IPS DF 4.7 (cell line): Measurements from ENCODE around the gene PKIB.
"Not testable (repeated sequence)": the region's sequence is repeated elsewhere in the genome, so short reads cannot be mapped to it uniquely, and the experiment has no call there.

Source experiments
- DNase-seq: peaks from one replicate; pipeline ENCODE4 v3.0.0-alpha.2; 2013; ENCODE audit warnings: low spot score; ENCODE audit errors: extremely low read depth

PKIB gene, protein sequence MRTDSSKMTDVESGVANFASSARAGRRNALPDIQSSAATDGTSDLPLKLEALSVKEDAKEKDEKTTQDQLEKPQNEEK

DNA sequence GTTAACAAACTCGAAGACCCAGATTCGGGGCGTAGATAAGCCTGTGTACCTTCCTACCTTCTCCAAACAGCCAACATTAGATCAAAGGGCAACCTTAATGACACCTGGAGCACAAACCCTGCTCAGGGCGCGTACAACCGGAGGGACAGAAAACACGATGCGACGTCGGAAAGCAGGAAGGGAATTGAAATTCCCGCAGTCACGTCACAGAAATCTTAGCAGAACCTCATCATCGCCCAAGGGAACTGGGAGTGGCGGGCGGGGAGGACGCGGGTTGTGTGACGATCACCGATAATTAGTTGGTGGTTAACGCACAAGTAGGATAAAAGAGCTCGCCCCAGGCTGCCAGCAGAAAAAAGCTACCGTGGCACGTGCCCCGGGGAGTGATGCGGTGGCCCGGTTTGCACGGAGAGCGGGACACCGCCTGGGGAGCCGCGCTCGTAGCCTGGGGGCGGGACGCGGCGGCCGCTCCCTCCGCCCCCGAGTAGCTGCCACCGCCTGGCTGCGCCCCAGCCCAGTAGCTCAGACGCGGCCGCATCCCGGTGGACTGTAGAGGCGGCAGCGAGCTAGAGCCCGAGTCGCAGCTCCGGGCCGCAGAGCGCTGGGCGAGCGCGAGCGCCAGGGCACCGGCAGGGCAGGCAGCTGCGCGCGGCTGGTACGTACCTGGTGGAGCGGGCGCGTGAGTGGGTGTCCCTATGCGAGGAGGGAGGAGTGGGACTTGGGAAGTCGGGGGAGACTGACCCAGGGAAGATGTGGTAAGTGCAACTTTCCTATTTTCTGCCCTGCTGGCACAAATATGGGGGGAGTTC lies at the start of gene PKIB:
TSS of gene PKIB (plus strand) at position 525 of the 809 bp plus-strand sequence. CDS start 107,390 bp downstream, outside the sequence.
- no peak for DNase-seq

DNA sequence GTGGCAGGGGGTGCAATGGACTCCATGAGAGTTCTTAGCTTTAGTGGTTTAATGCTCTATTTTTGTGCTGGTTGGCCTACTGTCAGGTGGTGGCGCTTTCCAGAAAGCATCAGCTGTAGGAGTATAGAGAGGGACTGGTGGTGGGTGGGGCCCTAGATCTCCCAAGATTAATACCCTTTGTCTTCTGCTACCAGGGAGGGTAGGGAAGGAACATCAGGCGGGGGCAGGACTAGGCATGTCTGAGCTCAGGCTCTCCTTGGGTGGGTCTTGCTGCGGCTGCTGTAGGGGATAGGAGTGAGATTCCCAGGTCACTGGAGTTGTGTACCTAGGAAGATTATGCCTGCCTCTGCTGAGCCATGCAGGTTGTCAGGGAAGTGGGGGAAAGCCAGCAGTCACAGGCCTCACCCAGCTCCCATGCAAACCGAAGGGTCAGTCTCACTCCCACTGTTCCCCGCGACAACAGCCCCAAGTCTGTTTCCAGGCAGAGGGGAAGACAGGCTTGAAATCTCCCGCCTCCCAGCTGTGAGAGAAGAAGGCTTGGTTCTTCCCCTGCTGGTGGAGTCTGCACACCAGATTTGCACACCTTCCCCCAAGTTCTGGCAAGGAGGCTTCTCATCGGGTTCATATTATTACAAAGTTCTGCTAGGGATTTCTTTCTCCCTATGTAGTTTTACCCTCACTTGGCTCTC lies 46.7 kb upstream of the PKIB start:
- no peak for DNase-seq

DNA sequence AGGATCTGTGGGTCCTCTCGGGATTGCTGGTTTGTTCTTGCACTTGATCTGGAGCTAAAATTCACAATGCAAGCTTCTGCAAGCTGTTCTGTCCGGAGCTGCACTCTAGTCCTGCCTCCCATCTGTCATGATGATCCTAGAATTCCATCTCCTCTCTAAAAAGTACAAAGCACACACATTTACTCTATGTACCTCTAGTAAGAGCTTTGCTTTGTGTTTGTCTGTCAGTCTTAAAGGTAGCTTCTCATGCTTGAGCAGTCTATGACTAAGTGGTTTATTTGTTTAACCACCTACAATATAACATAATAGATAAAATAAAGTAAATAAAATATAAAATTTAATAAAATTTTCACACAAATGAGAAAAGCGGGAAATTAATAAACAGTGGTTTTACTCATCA lies 46.0 kb upstream of the PKIB start:
- no peak for DNase-seq

DNA sequence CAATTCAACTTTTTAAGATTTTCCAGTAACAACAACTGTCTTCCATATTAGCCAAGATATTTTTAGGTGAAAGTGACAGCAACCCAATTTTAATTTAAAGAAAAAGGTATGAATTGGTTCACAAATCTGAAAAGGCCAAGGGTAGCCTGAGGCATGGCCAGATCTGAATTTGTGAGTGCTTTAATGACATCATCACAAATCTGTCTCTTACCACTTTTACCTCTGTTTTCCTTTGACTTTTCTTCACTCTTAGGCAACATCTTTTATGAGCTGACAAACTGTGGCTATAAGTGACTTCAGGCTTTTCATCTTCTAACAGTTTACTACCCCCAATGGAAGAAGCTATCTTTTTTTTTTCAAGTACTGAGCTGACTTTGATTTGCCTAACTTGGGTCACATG lies 44.5 kb upstream of the PKIB start:
- DNase-seq: no peak

DNA sequence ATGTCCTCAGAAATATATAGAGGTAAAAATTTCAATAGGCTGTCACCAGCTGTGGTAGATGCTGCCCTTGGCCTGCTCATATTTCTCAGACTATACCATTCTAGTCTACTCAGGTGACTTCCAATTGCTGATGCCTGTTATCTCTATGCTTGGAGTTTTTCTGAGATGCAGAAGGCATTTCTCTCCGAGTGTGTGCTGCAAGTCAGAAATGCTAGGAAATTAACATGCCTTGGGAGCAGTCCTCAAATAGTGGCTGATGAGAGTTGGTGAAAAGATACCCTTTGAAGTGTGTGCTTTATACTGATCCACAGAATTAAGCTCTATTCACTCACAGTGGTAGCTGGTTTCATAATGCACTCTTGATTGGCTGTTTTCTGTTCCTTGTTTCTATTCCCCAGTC lies 43.2 kb upstream of the PKIB start:
- no peak for DNase-seq

DNA sequence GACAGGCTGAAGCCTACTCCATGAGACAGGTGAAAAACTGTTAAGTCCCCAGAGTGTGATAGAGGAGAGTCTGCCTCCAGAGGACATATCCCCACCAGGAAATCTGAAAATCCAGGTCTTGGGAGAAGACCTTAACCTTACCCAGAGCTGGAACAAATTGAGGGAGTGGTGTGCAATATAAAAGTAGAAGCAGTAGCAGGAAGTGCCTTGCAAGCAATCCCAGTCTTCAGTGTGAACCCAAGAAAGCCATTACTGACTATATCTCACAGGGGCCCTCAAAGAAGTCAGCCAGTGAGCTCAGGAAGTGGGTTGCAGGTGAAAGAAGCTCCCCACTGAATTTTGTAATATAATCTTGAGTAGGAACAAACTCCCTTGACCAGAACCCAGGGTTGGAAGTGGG lies 41.9 kb upstream of the PKIB start:
- no peak for DNase-seq

DNA sequence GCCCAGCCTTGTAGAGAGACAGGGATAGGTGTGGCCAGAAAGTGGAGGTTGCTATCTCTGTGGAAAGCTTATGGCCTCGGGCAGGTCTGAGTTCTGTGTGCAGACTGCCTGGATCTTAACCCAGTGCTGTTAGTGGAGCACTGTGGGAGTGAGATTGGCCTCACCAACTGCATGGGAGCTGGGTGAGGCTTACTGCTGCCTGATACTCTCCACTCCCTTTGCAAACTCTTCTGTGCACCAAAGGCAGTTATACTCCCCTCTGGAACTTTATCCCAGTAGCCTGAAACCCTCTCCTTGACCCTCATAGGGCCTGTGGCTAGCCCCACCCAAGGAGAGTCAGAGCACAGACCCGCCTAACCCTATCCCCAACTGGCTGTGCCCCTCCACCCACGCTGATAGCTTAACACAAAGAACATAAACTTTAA lies 41.4 kb upstream of the PKIB start:
- no peak for DNase-seq

DNA sequence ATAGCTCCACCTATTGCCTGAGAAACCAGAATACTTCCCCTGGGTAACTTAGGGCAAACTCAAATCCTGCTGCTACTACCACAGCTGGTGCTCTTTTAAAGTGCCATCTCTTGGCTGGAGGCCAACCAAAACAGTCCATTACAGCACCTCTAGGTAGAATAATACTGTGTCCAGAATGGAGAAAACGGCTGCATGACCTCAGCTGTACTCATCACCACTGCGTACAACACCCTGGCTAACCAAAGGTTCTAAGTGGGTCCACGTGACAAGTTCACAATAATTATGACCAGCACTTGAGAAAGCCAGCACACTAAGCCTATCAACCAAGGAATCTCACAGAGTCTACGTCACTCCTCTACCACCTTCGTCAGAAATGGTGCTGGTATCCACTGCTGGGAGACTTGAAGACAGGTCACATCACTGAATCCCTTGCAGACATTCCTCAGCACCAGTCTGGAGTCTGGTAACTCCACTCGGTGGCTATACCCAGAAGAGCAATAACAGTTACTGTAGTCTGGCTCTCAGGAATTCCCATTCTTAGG lies 40.9 kb upstream of the PKIB start:
- no peak for DNase-seq

DNA sequence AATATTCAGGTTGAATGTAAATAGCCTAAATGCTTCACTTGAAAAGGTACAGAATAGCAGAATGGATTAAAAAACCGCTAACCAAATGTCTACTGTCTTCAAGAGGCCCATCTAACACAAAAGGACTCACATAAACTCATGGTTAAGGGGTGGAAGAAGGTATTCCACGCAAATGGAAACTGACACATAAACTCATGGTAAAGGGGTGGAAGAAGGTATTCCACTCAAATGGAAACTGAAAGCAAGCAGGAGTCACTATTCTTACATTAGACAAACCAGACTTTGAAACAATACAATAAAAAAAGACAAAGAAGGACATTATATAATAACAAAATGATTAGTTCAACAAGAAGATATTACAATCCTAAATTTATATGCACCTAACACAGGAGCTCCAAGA lies 38.3 kb upstream of the PKIB start:
- no peak for DNase-seq

DNA sequence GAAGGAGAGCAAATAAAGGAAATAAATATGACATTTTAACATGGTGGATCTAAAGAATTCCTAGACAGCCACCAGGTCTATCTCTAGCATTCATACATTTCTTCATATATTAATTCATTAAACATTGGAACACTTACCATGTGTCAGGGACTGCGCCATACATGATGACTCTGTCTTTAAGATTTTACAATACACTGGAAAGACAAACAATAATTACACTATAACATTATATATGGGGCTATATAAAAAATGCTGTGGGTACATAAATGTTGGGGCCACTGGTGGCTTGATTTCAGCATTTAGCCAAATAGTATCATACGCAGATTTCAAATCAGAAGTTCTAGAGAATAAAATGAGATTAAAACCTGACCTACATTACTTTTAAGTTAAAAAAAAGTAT lies 33.3 kb upstream of the PKIB start:
- DNase-seq: no peak

DNA sequence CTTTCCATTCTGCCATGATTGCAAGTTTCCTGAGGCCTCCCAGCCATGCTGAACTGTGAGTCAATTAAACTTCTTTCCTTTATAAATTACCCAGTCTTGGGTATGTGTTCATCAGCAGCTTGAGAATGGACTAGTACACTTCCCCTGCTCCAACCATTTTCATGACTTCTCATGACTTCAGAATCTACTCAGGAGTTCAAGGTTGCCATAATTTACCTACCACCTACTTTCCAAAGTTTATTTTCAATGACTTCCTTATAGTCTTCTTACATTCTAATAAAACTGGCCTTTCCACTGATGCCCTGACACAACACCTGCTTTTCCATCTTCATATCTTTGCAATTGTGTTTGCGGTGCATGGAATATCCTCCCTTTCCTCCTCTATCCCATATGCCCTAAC lies 31.2 kb upstream of the PKIB start:
- no peak for DNase-seq

DNA sequence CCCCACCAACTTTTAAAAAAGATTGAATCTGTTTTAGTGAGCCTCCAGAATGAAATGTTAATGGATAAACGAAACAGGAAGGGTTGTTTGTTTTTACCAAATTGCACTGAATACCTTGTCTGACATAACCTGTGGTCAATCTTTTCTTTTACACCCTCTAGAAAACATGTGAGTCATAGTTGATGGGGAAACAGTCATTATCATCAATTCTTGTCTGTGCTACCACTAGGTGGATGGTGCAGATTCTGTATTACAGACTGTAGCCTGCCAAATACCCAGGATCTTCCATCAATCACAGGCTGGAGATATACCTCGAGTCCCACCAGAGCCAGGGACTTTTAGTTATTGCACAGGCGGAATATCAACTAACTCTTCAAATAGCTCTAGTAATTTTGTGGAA lies 29.5 kb upstream of the PKIB start:
- DNase-seq: no peak

DNA sequence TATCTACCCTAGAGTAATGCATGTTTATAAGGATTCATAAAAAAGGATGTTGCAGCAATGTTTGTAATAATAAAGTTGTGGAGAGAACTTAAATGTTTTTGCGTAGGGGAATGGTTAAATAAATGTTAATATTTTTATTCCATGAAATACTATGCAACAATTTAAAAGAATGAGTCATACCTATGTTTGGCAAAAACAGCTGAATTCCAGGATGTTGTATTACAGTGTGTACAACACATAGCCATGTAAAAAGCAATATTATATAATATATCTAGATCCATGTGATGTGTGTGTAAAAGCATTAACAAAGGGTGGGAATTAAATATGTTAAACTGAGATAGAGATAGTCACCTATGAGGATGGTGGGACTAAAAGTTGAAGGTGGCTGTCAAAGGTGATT lies 21.1 kb upstream of the PKIB start:
- DNase-seq: no peak

DNA sequence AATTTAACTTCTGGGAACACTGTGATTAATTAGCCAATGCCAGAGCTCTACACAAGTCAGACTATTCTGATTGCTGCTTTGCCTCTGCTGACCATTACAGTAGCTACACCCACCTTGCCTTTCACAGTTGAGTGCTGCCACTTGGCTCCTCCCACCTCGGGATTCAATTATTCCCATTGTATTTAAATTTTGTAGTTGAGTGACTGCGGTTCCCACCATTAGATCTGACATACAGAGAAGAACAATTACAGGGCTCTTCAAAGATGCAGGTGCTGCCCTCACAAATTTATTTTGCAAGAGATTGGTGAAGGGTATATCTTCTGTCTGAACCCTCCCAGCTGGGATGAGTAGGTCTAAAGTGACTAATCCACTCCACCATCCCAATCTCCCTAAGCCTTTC lies 11.9 kb upstream of the PKIB start:
- DNase-seq: not testable (repeated sequence)

DNA sequence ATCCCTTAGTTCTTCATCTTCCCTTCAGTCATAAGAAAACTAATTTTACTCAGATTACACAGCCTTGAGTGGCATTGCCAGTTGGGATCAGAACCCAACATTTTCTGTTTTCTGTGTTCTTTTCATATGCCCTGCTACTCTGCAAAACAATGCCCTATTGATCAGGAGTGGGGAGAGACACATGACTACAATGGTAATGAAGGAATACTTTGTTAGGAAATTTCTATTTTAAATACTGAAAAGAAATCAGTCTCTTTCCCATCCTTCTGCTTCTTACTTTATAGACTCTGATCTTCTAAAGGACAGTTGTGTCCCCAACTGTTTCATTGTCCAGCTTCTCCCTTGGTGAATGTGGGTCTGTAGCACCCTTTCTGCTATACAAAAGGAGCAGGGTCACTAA lies 5.5 kb upstream of the PKIB start:
- DNase-seq: no peak

DNA sequence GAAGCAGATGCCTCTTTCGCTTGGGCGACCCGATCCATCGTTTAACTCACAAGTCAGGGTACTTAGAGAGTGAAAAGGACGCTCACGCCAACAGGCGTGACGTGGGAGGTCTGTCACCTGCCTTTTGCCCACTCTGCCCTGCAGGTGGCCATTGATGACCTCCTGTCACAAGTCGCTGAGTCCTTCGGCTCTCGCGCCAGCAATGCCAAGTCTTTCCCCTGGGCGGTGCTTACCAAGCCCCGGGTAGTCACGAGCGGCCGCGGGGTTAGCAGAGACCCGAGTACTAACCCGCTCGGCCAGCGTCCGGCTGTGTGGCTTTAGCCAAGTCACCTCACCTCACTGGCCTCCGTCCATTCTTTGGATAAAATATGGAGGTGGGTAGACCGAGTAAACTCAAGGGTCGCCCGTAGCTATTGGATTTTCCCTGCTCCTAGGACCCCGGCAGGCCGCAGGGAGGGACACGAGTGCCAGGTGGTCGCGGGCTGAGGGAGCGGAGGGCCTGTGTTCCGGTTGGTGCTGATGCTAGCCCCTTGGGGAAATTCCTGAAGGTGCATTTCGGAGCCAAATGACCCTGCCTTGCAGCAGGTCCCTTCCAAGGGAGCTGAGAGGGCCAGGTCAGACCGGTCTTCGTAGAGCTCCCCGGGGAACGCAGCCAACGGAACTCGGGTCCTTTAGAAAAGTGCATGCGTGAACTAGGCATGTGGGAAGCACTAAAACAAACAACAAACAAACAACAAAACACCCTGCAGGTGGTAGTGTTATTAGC lies 668 bp downstream of the PKIB start:
- DNase-seq: no peak

DNA sequence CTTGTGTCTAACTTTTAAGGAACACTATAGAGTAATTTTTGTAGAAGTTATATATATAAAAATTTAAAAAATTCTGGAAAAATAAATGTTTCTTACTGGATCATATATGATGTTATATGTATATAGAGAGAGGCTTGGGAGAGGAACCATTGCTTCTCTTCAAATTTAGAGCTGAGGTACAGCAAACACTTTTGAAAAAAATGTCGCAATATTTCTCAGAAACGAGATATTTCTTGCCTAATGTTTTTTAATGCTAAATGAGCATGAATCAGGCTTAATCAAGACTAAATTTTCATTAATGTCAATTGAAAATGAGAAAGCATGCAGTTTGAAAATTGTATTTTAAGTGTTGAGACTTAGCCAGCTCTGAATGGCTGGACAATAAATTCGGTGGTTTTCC lies 2.6 kb downstream of the PKIB start:
- DNase-seq: no peak

DNA sequence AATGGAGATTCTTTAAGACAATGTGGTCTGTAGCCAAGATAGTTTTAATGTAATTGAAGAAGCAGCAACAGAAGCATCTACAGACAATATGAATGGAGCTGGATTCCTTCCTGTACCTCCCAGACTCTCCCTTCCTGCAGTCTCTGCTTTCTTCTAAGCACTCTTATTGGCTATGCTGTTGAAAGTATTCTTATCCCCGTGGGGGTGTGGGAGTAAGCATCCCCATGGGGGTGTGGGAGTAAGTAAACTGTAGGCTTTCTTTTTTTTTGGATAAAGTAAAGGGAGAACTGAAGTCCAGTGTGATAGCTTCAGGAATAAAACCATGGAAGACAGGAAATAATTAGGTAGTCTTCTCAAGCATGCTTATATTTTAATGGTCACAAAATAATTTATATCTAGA lies 4.1 kb downstream of the PKIB start:
- DNase-seq: no peak

DNA sequence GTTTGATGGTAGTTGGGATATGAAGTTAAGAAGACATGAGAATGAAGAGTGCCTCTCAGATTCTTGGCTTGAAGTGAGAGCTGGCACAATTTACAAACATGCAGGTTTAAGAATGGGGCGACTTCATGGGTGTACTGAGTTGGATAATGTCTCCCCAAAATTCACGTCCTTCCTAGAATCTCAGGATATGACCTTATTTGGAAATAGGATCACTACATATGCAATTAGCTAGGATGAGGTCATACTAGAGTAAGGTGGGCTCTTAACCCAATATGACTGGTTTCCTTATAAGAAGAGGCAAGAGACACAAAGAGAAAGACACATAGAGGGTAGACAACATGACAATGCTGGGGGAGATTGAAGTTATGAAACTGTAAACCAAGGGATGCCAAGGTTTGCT lies 5.2 kb downstream of the PKIB start:
- DNase-seq: no peak

DNA sequence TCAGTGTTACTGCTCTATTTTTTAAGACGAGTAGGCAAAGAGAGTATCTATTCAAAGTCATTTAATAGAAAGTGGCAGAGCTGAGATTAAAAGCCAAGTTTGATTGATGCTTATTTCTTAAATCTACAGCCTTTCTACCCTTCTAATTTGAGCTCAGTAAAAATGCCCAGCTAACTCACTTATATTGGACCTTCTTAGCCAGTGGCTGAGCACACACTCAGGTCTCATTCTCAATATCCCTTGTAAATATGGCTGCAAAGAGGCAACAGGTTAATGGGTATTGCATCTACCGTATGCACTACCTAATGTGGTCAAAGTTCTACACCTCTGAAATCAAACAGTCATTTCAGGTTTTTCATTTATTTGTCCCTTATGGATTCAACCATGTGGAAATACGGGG lies 6.7 kb downstream of the PKIB start:
- no peak for DNase-seq

DNA sequence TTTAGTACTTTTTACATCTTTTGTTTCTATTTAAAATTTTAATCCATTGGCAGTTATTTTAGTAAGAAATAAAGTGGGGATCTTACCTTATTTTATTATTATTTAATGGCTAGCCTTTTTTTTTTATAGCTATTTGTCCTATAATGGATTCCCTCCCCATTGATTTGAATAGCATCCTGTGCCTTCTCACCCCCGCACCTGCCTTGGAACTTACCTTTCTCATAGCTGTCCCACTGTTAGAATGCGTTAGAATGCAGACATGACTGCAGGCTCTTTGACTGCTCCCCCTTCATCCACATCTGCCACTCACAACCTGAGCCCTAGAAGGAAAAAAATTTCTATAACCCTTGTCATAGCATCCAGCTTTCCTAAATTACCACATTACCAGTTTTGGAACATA lies 9.1 kb downstream of the PKIB start:
- DNase-seq: no peak

DNA sequence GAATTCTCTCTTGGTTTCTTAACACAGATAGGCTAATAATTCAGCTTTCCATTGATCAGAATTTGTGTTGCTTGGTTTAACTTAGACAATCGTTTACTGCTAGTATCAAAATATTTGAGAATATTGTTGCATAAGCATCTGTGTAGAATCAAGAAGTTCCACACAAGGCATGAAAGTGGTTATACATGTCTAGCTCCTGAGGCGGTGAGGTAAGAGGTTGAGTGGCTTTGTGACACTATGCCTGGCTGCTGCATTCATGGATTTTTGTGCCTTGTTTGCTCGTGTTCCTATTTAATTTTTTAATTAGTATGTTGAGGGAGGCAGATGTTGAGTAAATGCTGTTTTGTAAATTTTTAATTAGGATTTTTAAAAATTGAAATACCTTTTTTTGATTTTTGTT lies 10.2 kb downstream of the PKIB start:
- DNase-seq: no peak
